Adrenal gland (tissue), 5 donors: ENCODE results near the gene HTRA3.

ENCODE experiments used
- CTCF ChIP-seq, 6 experiments: fragments of 450-650 bp in 4 of 6; fragments of 200-600 bp in 2 of 6; sonication (generic) in 1 of 6; IDR thresholded peaks; 1 replicate in 5 of 6; 2 replicates in 1 of 6; pipeline versions ENCODE4 v1.5.1 to v1.8.0; 2016 to 2021; ENCODE audit warnings: antibody characterized with exemption in 6 of 6, mild to moderate bottlenecking in 2 of 6, moderate library complexity in 1 of 6
- POLR2A ChIP-seq, 2 donors: fragments of 450-650 bp; IDR thresholded peaks; one replicate each; pipeline ENCODE4 v1.6.1; 2017; ENCODE audit warnings: antibody characterized with exemption in 2 of 2, mild to moderate bottlenecking in 2 of 2, moderate library complexity in 1 of 2
- donor health status: DM: no; HTN: no; CAD: no.

GRCh38 chr4:8242782-8243560 lies 26.6 kb upstream of the HTRA3 start:
- no peak for TF ChIP-seq CTCF (IDR thresholded peaks at IDR 0.05)
- no peak for TF ChIP-seq POLR2A (IDR thresholded peaks at IDR 0.05)
